ENCODE data around the gene GALNTL6.
"Not testable (repeated sequence)": the region's sequence is repeated elsewhere in the genome, so short reads cannot be mapped to it uniquely, and the experiment has no call there.

The GALNTL6 gene

DNA sequence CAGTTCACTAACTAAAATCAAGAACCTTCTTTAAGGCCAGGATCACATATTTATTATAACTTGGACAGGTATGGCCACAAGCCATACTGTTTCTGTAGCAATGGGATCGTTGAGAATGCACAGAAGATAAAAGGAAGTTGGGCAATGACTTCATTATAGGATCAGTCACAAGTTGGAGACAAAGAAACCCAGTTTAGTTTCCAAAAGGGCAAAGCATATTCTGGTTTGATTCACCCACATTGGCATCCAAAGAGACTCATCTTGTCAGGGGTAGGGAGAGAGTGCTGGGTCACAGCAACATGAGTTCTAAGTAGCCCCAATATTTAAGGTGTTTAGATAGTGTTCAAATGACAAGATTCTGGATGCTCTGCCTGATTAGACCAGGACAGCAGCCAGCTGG lies 1038.3 kb downstream of the GALNTL6 start:
- no peak for DNase-seq (ENCODE audit: low read depth in 2 of 3, low spot score in 2 of 3)

DNA sequence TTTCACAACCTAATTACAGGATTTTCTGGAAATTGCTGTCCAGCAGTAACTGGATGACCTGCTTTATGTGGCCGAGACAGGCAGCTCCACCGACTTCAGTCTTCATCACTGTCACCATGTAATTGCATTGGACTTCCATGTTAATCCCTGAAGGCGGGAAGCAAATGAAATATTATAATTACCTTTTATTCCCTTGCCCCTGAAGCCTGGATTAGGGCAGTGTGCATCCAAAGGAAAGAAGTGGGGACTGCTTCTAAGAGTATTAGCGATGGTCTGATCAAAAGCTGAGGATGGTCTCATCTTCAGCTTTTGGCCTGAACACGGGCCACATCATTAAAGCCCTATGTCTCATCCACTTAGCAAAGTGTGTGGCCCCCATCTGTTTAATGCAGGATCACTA lies 1043.8 kb downstream of the GALNTL6 start:
- no peak for DNase-seq (ENCODE audit: low read depth in 2 of 3, low spot score in 2 of 3)

DNA sequence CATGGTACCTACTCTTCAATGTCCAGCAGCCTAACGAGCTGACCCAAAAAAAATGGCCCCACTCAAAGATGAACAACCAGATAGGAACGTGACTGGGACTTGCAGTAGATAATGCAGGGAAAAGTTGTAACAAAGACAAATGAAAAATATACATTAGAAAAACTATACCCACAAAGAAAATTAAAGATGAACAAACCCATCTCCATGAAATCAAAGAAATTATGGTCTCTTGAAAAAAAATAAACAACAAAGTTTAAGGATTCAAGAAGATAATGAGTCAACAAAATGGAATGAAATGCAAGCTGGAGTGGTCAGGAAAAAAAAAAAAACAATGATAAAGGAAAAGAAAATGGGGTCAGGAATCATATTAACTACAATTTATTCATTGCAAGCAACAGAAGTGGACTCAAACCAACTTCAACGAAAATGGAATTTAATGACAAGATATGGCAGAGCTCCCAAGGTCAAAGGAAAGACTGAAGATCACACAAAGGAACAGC lies 1045.6 kb downstream of the GALNTL6 start:
- no peak for DNase-seq (ENCODE audit: low read depth in 2 of 3, low spot score in 2 of 3)

DNA sequence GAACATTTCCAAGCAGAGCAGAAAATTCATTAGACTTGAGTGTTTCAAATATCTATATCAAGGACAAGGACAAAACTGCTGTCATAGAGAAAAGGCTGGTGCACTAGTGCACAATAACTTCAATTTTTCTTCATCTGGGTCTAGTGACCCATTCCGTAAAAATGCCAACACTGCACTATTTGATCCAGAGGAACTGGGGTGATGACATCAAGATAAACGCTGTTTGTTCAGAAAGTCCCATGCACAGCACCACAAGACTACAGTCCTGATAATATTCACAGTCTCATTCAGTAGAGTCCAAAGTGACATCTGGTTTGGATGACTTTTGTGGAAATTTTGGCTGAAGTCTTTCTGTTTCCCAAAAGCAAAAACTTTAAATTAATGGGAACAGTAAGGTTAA lies 1051.9 kb downstream of the GALNTL6 start:
- DNase-seq (ENCODE audit: low read depth in 2 of 3, low spot score in 2 of 3): no peak

DNA sequence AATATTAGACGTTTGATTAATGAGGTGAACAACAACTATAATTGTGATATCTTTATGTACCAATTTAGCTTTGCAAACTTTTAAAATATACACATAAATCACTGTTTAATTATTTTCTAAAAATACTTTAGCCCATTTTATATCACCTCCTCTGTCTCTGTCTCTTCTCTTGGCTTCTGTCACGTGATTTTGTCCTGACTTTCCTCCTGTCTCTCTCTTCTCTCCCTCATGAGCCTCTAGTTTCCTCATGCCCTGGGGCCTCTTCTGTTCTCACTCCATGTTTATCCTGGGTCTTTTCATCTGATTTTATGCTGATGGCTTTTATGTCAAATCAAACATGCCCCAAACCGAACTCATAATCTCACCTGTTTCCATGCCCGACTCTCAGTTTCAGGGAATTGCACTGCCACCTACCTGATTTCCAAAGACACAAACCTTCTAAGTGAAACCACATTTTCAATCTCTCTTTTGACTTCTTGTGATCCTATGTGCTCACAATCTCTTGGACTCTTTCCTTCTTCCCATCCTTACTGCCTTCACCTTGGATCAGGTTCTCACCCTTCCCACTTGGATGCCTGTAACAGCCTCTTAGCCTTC lies 1052.4 kb downstream of the GALNTL6 start:
- DNase-seq (ENCODE audit: low read depth in 2 of 3, low spot score in 2 of 3): no peak

DNA sequence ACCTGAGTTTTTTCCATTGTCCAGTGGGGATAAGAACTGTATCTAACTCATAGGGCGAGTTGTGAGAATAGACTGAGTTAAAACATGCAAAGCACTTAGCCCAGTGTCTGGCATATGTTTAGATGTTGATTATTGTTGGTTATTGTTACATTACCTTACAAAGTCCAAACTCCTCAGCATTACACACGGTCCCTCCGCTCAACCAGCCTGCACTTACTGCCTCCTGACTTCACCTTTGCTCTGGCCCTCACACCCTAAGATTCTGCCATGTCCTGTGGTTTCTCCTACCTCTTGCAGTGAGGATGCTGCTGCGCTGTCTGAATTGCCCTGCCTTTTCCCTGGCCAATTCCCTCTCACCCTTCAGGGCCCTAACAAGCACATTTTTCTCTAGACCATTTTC lies 1053.2 kb downstream of the GALNTL6 start:
- DNase-seq (ENCODE audit: low read depth in 2 of 3, low spot score in 2 of 3): no peak

DNA sequence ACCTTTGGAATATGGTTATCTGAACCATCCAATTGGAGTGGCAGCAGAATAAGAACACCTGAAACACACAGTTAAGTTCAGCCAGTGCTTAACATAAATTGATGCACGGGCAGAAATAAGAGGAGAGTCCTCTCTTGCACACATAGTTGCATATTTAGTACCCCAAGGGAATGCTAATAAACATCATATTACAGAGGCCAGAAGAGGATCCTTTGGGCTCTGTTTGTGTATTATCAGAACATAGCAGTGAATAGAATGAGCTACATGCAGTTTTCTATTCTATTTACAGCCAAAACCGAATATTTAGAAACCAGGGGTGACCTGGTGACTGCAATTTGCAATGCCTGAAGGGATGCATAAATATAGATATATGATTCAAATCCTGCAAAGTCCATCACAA lies 1054.6 kb downstream of the GALNTL6 start:
- no peak for DNase-seq (ENCODE audit: low read depth in 2 of 3, low spot score in 2 of 3)

DNA sequence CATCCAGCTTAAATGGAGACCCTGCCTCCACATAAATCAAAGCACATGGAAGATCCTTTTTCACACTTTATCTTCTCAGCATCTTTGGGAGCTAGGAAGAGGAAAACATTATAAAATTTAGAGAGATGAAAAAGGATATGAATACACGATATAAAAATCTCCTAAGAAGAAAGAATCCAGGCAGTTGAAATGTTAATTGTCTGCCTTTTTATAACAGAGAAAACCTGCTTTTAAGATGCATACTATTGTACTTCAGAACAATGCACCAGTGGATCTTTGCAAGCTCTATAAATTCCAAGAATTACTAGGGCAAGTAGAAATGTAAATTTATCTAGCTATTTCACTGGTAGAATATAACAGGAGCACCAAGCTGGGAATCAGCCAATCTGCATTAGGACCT lies 1055.1 kb downstream of the GALNTL6 start:
- DNase-seq (ENCODE audit: low read depth in 2 of 3, low spot score in 2 of 3): no peak

DNA sequence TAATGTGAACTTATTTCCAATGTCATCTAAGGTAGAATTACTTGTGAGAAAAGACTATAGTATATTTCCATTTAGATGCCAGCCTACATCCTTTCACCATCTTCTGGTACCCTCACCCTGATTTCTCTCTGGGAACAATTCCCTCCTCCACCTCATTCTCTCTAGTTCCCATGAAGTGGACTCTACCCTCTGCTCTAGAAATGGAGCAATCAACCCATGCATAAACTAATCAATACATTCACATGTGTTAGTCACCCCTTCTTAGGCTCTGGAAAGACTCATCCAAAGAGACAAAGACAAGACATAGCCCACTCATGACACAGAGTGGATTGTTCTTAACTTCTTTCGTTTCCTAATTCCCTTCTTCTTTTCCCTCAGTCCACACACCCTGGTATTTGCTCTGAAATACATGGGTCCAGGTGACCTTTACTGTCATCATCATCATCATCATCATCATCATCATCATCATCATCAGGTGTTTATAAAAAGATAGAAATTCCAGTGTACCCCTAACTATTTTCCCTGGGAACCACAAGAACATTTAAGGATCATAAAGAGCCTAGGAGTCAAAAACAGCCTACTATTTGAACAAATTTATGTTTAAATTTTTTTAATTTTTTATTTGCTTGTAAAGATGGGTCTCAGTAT lies 1056.5 kb downstream of the GALNTL6 start:
- no peak for DNase-seq (ENCODE audit: low read depth in 2 of 3, low spot score in 2 of 3)

DNA sequence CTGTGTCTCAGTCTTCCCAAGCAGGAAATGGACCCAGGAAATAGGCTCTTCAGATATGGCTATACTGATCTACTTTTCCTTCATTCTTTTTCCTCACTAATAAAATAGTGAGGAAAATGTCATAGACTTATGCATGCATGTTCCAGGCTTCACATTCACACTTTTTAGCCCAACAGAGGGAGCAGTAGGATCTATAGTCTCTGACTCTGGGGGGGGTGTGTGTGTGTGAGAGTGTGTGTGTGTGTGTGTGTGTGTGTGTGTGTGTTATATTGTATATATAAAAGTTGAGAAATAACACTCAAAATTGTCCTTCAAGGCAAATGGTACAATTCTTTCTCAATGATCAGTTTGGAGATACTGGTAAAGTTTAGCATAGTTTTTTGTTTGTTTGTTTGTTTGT lies 1058.2 kb downstream of the GALNTL6 start:
- no peak for DNase-seq (ENCODE audit: low read depth in 2 of 3, low spot score in 2 of 3)

DNA sequence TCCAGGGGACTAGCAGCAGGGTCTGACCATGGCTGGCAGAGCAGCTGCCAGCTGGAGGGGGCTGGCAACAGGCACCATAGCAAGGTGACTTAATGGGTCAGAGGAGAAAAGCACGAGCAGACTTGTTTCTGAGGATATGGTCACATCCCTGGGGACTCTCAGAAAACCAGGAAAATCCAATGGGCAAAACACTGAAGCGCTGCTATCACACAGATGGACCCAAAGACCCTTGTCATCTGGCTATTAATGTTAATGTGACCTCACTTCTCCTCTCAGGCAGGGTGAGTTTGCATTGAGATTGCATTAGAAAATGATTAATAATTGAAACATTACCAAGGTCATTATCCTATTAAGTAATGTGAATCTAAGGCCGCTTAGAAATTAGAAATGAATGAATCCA lies 1061.7 kb downstream of the GALNTL6 start:
- no peak for DNase-seq (ENCODE audit: low read depth in 2 of 3, low spot score in 2 of 3)

DNA sequence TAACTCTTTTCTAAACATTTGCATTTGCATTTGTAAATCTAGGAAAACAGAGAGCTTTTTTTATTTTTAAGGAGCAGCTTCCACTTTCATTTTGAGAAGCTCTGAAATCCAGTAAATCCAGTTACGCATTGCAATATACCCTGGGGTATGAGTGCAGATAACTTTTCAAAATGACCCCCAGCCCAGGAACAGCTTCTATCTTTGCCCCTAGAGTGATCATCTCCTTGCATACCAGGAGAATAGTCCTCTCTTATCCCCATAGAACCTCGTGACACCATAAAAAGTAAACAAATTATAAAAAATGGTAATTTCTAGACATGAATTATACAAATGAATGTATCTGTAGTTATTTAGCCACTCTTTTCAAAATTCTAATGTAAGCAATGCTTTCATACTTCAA lies 1063.2 kb downstream of the GALNTL6 start:
- DNase-seq (ENCODE audit: low read depth in 2 of 3, low spot score in 2 of 3): no peak

DNA sequence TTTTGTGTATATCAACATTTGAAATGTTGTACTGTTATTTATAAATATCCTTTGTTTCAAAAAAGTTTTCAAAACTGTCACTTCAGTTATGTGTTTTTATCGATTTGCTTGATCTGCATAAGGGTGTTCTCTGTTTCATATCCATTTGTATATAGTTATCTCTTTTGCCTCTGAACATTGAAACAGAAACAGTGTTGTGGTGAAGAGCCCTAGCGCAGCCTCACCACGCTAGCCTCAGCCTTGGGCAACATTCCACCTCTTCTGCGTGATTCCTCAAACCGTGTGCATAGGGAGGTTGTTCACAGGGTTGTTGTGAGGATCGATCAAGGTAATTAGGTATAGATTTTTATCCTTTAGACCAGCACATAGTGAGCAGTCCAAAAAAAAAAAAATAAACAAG lies 1068.4 kb downstream of the GALNTL6 start:
- no peak for DNase-seq (ENCODE audit: low read depth in 2 of 3, low spot score in 2 of 3)

DNA sequence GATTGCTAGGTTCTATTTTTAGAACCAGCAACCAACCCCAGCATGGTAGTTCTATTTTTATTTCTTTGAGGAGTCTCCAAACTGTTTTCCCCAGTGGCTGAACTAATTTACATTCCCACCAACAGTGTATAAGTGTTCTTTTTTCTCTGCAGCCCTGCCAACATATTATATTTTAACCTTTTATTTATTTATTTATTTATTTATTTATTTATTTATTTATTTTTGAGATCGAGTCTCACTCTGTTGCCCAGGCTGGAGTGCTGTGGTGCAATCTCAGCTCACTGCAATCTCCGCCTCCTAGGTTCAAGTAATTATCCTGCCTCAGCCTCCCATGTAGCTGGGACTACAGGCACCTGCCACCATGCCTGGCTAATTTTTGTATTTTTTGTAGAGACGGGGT lies 1074.2 kb downstream of the GALNTL6 start:
- DNase-seq (ENCODE audit: low read depth in 2 of 3, low spot score in 2 of 3): not testable (repeated sequence)

DNA sequence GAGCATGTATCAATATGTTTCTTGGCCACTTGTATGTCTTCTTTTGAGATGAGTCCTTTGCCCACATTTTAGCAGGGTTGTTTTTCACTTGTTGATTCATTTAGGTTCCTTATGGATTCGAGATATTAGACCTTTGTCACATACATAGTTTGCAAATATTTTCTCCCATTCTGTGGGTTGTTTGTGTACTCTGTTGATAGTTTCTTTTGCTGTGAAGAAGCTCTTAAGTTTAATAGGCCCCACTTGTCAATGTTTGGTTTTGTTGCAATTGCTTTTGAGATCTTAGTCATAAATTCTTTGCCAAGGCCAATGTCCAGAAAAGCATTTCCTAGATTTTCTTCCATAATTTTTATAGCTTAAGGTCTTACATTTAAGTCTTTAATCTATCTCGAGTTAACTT lies 1074.8 kb downstream of the GALNTL6 start:
- DNase-seq (ENCODE audit: low read depth in 2 of 3, low spot score in 2 of 3): no peak

DNA sequence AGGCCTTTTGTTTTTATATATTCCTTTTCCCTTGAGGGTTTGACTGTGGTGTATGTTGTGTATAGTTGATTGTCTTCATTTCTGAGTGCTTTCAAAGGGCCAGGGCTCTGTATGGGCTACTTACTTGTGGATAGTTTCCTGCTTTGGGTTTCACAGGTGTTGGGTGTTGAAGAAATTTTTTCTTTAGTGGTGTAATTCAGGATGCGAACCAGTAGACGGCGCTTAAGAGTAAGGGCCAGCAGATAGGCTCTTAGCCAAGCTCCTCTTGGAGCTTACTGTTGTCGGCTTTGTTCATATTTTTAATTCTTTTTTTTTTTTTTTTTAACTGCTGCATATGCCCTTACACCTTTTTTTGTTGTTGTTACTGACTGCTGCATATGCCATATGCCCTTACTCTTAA lies 1079.1 kb downstream of the GALNTL6 start:
- DNase-seq (ENCODE audit: low read depth in 2 of 3, low spot score in 2 of 3): no peak

DNA sequence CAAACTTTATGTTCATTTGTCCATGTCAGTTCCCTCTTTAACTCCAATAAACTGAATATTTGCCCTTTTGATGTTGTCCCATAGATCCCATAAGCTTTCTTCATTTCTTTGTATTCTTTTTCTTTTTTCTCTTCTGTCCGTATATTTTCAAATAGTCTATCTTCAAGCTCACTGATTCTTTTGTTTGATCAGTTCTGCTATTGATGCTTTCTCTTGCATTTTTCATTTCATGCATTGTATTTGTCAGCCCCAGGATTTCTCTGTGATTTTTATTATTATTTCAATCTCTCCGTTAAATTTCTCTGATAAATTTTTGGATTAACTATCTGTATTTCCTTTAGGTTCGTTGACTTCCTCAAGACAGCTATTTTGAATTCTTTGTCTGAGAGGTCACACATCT lies 1082.5 kb downstream of the GALNTL6 start:
- no peak for DNase-seq (ENCODE audit: low read depth in 2 of 3, low spot score in 2 of 3)

DNA sequence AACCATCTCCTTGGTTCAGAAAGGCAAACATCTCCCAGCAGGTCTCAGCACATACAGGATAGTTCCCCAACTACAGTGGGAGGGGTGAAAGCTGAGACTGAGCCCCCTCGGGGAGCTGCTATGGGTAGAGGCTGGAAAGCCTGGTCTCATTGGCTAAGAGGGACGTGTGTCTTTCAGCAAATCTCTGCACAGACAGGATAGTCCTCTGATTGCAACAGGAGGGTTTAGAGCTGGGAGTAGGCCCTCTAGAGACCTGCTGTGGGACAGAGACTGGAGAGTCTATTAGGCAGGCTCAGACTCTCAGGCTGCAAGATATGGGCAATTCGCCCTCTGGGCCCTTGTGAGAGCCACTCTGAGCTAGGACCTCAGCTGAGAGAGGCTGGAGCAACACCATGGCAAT lies 1083.8 kb downstream of the GALNTL6 start:
- DNase-seq (ENCODE audit: low read depth in 2 of 3, low spot score in 2 of 3): no peak

DNA sequence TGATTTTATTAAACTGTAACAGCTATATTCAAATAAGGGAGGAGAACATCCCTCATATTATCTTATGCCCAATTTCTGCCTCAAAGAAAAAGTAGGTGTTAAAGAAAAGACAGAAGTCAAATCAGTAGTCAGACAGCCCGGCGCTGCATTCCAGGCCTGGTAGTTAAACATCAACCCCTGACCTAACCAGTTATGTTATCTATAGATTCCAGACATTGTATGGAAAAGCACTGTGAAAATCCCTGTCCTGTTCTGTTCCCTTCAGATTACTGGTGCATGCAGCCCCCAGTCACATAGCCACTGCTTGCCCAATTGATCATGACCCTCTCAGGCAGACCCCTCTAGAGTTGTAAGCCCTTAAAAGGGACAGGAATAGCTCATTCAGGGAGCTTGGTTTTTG lies 1085.5 kb downstream of the GALNTL6 start:
- no peak for DNase-seq (ENCODE audit: low read depth in 2 of 3, low spot score in 2 of 3)

DNA sequence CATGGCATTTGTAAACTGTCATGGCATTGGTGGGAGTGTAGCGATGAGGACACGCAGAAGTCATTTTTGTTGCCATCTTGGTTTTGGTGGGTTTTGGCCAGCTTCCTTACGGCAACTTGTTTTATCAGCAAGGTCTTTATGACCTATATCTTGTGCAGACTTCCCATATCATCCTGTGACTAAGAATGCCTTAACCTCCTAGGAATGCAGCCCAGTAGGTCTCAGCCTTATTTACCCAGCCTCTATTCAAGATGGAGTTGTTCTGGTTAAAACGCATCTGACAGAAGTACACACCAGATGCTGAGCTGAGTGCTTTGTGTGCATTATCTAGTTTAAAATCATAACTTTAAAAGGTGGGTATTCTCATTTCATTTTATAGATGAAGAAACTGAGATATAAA lies 1086.7 kb downstream of the GALNTL6 start:
- no peak for DNase-seq (ENCODE audit: low read depth in 2 of 3, low spot score in 2 of 3)

DNA sequence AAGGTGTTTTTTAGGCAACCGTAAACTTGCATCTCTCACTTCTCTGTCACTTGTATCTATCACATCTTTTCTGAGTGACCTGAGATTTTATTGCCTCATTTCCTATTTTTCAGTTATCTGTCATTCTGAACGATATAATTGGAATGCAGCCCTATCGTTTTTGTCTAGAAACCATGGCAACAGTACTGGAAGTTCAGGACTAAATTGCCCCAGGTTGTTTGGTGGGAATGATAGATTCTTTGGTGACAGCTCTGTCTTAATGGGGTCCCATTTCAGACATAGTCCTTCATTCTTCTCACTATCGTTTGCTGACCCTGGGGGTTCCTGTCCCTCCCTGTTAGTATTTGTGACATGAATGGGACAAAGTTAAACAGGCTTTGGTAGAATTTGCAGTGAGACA lies 1087.7 kb downstream of the GALNTL6 start:
- DNase-seq (ENCODE audit: low read depth in 2 of 3, low spot score in 2 of 3): no peak

DNA sequence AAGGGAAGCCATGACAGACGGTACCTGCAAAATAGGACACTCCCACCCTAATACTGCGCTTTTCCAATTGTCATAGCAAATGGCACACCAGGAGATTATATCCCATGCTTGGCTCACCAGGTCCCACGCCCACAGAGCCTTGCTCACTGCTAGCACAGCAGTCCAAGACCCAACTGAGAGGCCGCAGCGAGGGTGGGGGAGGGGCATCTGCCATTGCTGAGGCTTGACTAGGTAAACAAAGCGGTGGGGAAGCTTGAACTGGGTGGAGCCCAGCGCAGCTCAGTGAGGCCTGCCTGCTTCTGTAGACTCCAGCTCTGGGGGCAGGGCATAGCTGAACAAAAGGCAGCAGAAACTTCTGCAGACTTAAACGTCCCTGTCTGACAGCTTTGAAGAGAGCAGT lies 1099.3 kb downstream of the GALNTL6 start:
- DNase-seq (ENCODE audit: low read depth in 2 of 3, low spot score in 2 of 3): not testable (repeated sequence)

DNA sequence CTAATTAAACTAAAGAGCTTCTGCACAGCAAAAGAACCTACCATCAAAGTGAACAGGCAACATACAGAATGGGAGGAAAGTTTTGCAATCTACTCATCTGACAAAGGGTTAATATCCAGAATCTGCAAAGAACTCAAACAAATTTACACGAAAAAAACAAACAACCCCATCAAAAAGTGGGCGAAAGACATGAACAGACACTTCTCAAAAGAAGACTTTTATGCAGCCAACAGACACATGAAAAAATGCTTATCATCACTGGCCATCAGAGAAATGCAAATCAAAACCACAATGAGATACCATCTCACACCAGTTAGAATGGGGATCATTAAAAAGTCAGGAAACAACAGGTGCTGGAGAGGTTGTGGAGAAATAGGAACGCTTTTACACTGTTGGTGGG lies 1104.2 kb downstream of the GALNTL6 start:
- not testable (repeated sequence) for DNase-seq (ENCODE audit: low read depth in 2 of 3, low spot score in 2 of 3)
